Calu3 (cell line): ENCODE measurements around the gene NTSR1. TPM values are rescaled to one million over a fixed set of nuclear protein-coding genes. Genes with fewer than 3 reads are reported as not detected.

Experiments
- BruUV-seq: library from RNA; stranded (reverse); fragments of 400-500 nt; replicated peaks from 2 replicates; lab custom pipeline; 2021; lab: Mats Ljungman, UMichigan
- CTCF ChIA-PET: fragments of 300-600 bp; sonication (Branson Sonifier 250); formaldehyde crosslinking; loops from one replicate; lab custom pipeline; 2022; ENCODE audit warnings: antibody characterized with exemption; lab: Charles Lee
- DNase-seq: peaks from one replicate; pipeline ENCODE4 v3.0.0; 2022
- H3K27ac Mint-ChIP-seq: one replicate; pipeline ENCODE4 v1.8.0; 2022; ENCODE audit warnings: mixed read lengths; ENCODE audit not compliant: unreplicated experiment
- H3K27me3 Mint-ChIP-seq: one replicate; pipeline ENCODE4 v1.8.0; 2022; ENCODE audit warnings: mixed read lengths; ENCODE audit not compliant: unreplicated experiment
- H3K36me3 Mint-ChIP-seq: one replicate; pipeline ENCODE4 v1.8.0; 2022; ENCODE audit warnings: mild to moderate bottlenecking, moderate library complexity, mixed read lengths; ENCODE audit not compliant: insufficient read depth, unreplicated experiment
- H3K4me1 Mint-ChIP-seq: one replicate; pipeline ENCODE4 v1.8.0; 2022; ENCODE audit warnings: mild to moderate bottlenecking, low read depth, mixed read lengths; ENCODE audit not compliant: unreplicated experiment
- H3K4me3 Mint-ChIP-seq: one replicate; pipeline ENCODE4 v1.8.0; 2022; ENCODE audit warnings: mild to moderate bottlenecking, low read depth, moderate library complexity, mixed read lengths; ENCODE audit not compliant: unreplicated experiment
- H3K9me3 Mint-ChIP-seq: one replicate; pipeline ENCODE4 v1.8.0; 2022; ENCODE audit warnings: low read depth, mixed read lengths; ENCODE audit not compliant: unreplicated experiment
- intact Hi-C: fragments of 100-400 bp; cut with micrococcal nuclease; formaldehyde crosslinking; loops from one replicate; pipeline ENCODE4 v1.10.0; 2022; ENCODE audit not compliant: unreplicated experiment
- total RNA-seq: library from RNA; stranded (reverse); gene quantifications from 2 replicates; pipeline ENCODE4 v1.2.3, GENCODE V29; 2022
- TF ChIP-seq, protein P1 (sequence below): fragments of 200-600 bp; IDR thresholded peaks from one replicate; pipeline ENCODE4 v1.8.0; 2022; ENCODE audit warnings: antibody characterized with exemption; ENCODE audit not compliant: unreplicated experiment

NTSR1 gene
- total RNA-seq, 1 experiment from 2014 or later = not detected

DNA sequence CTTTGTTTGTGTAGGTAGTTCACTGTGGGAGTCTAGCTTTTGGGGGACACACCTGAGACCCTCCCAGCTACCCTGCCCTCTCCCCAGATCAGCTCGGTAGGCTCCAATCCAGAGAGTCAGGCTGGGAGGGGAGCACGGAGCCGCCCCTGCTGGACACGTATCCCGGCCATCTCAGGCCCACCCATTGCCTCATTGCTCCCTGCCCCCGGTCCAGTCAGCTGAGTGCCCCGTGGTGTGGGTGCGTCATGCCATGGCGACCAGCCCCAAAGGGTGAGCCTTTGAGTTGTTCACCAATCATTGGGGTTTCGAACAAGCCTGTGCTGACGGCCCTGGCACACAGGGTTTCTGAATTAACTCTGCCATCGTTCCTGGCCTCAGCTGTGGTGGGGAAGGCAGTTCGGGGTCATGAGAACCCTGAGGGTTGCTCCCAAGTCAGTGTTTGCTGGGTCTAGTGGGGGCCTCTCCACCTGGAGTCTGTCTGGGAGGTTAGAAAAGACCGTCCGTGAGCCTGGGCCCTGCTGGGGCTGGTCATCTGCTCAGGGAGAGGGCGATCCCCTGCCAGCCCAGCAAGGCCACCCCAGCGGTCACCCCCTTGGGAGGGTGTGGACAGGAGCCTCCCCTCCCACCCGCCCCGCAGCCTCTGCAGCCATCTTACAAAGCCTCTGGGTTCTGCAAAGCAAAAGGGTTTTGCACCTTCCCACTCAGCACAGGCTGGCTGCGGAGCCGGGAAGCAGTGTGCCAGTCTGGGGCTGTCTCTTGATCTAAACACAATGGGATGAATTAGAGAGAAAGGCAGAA is 34.5 kb downstream of the NTSR1 start:
- Mint-ChIP-seq H3K9me3 (no peaks in the 10 kb centered on the region), H3K4me1 (peaks cover 14% of the 10 kb centered on the region), H3K27ac (no peak overlapping the region), H3K36me3 (peaks cover 9% of the 10 kb centered on the region), H3K4me3 (no peak overlapping the region), H3K27me3 (peaks cover 29% of the 10 kb centered on the region)
- intact Hi-C loops = no loop called here
- no TSS peak for BruUV-seq
- TF ChIP-seq, protein P1, sequence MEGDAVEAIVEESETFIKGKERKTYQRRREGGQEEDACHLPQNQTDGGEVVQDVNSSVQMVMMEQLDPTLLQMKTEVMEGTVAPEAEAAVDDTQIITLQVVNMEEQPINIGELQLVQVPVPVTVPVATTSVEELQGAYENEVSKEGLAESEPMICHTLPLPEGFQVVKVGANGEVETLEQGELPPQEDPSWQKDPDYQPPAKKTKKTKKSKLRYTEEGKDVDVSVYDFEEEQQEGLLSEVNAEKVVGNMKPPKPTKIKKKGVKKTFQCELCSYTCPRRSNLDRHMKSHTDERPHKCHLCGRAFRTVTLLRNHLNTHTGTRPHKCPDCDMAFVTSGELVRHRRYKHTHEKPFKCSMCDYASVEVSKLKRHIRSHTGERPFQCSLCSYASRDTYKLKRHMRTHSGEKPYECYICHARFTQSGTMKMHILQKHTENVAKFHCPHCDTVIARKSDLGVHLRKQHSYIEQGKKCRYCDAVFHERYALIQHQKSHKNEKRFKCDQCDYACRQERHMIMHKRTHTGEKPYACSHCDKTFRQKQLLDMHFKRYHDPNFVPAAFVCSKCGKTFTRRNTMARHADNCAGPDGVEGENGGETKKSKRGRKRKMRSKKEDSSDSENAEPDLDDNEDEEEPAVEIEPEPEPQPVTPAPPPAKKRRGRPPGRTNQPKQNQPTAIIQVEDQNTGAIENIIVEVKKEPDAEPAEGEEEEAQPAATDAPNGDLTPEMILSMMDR = no peak
- DNase-seq = no peak
- CTCF ChIA-PET = no interaction called here

DNA sequence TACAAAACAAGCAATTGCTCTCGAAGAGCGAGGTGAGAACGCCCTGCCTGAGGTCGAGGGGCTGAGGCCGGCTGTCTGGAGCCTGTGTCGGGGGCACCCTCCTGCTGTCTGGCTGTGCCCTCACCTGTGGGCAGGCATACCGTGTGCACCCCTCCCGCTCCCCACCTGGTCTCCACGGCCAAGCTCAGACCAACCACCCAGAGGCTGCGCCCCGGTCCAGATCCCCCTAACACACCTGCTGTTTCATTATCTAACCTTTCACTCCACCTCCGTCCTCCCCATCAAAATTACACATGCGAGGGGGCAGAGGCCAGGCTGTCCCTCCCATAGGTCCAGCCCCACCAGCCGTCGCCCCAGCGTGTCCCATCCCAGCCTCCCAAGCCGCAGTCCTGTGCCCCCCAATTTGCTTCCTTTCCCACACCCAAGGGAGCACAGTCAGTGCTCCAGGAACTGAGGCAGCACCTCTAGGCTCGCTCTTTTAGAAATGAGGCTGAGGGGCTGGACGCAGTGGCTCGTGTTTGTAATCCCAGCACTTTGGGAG is 35.2 kb downstream of the NTSR1 start:
- Mint-ChIP-seq H3K4me1 (peaks cover 14% of the 10 kb centered on the region), H3K36me3 (peaks cover 9% of the 10 kb centered on the region), H3K4me3 (no peak overlapping the region), H3K27ac (no peak overlapping the region), H3K27me3 (peaks cover 25% of the 10 kb centered on the region), H3K9me3 (no peaks in the 10 kb centered on the region)
- BruUV-seq = no TSS peak
- intact Hi-C loops = no loop called here
- TF ChIP-seq, protein P1 = no peak
- DNase-seq = no peak
- CTCF ChIA-PET = interaction anchor here (1.2 kb wide), 1 partner anchor 9 kb away, joined by 5 read pairs; no protein-coding TSS in a partner anchor

- TF ChIP-seq, protein P1 = no peak
- H3K4me3 Mint-ChIP-seq = no peak overlapping the region
- no peak overlapping the region for H3K27ac Mint-ChIP-seq
- no peaks in the 10 kb centered on the region for H3K9me3 Mint-ChIP-seq
- H3K27me3 Mint-ChIP-seq = peaks cover 31% of the 10 kb centered on the region
- H3K36me3 Mint-ChIP-seq = peaks cover 6% of the 10 kb centered on the region
- DNase-seq = no peak
- H3K4me1 Mint-ChIP-seq = peaks cover 8% of the 10 kb centered on the region
- no TSS peak for BruUV-seq
- intact Hi-C loops = no loop called here
- CTCF ChIA-PET = interaction anchor here (0.7 to 1.2 kb wide), 2 partner anchors 10 to 41 kb away, joined by 3 to 5 read pairs; no protein-coding TSS in a partner anchor
Measured at GRCh38 chr20:62744741-62745191, 36.1 kb downstream of the NTSR1 start.

DNA sequence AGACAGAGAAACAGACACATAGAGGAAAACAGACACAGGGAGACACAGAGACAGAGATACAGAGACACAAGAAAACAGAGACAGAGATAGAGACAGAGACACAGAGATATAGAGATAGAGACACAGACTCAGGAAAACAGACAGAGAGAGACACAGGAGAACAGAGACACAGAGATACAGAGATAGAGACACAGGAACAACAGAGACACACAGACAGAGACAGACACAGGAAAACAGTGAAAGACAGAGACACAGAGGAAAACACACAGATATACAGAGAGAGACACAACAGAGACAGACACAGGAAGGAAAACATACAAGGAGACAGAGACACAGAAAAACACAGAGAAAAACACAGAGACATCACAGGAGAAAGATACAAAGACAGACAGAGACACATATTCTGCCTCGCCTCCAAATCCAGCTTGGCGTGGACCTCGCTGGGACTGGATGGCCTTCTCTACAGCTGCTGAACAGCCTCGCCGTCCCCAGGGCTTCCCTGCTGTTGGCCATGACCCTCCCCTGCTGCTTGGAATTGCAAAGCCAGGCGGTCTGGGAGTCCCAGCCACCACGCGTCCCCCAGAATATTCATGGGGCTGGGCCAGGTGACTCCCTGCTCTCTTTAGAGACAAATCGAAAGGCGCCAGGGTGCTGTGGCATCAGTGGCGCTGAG is 36.8 kb downstream of the NTSR1 start:
- H3K27me3 Mint-ChIP-seq = peaks cover 37% of the 10 kb centered on the region
- no peaks in the 10 kb centered on the region for H3K9me3 Mint-ChIP-seq
- no peak for DNase-seq
- TF ChIP-seq, protein P1 = no peak
- CTCF ChIA-PET = interaction anchor here (1.2 kb wide), 1 partner anchor 10 kb away, joined by 5 read pairs; no protein-coding TSS in a partner anchor
- no peaks in the 10 kb centered on the region for H3K36me3 Mint-ChIP-seq
- H3K4me3 Mint-ChIP-seq = no peak overlapping the region
- H3K27ac Mint-ChIP-seq = no peak overlapping the region
- H3K4me1 Mint-ChIP-seq = peaks cover 1% of the 10 kb centered on the region
- intact Hi-C loops = no loop called here
- no TSS peak for BruUV-seq
